SK-N-SH (cell line): ENCODE data around the gene NUDT1. TPM values are rescaled to one million over a fixed set of nuclear protein-coding genes. Genes with fewer than 3 reads are reported as not detected.
"Not testable (repeated sequence)": the region's sequence is repeated elsewhere in the genome, so short reads cannot be mapped to it uniquely, and the experiment has no call there.

Experiments used
- CTCF ChIA-PET: fragments of 300-600, 350-600 bp; formaldehyde crosslinking; extraction: SDS; loops from one replicate; lab custom pipeline; 2021; lab: Yijun Ruan, JAX
- POLR2A ChIA-PET: fragments of 350-600 bp; sonication (Branson Sonifier 250); formaldehyde crosslinking; extraction: SDS; loops from one replicate; lab custom pipeline; 2020; ENCODE audit warnings: antibody characterized with exemption, inconsistent platforms; lab: Yijun Ruan, JAX
- DNase-seq: peaks from one replicate; pipeline ENCODE4 v3.0.0; 2012
- H2AFZ ChIP-seq: fragments of 200-600 bp; sonication (generic); 2 replicates; pipeline ENCODE4 v1.8.1; 2016; ENCODE audit warnings: antibody characterized with exemption, mild to moderate bottlenecking, low read depth
- H3F3A ChIP-seq: fragments of 200-600 bp; sonication (generic); replicated peaks from 2 replicates; pipeline ENCODE3; 2016; ENCODE audit warnings: antibody characterized with exemption, mild to moderate bottlenecking; ENCODE audit not compliant: insufficient read depth
- H3K27ac ChIP-seq, 2 experiments: fragments of 200-500 bp in 1 of 2; fragments of 200-600 bp in 1 of 2; sonication (Bioruptor generic) in 1 of 2; sonication (generic), shearing (Covaris generic) in 1 of 2; 2 replicates each; pipeline versions ENCODE4 v1.5.1 to v1.6.1; 2014 to 2016; ENCODE audit warnings: low read depth in 2 of 2, inconsistent platforms in 1 of 2, low read length in 1 of 2, mild to moderate bottlenecking in 1 of 2, mixed read lengths in 1 of 2
- H3K27me3 ChIP-seq: fragments of 200-600 bp; sonication (generic), shearing (Covaris generic); 2 replicates; pipeline ENCODE4 v1.6.1; 2016; ENCODE audit warnings: mixed run types; ENCODE audit not compliant: insufficient read depth
- H3K36me3 ChIP-seq, 2 experiments: fragments of 200-500 bp in 1 of 2; fragments of 200-600 bp in 1 of 2; sonication (Bioruptor generic) in 1 of 2; sonication (generic) in 1 of 2; replicated peaks in 1 of 2; 2 replicates each; pipeline versions ENCODE3 to v1.5.1; 2014 to 2016; ENCODE audit warnings: low read length in 1 of 2, mild to moderate bottlenecking in 1 of 2; ENCODE audit not compliant: insufficient read depth in 2 of 2, control insufficient read depth in 1 of 2
- H3K4me1 ChIP-seq, 2 experiments: fragments of 200-500 bp in 1 of 2; fragments of 200-600 bp in 1 of 2; sonication (Bioruptor generic) in 1 of 2; sonication (generic), shearing (Covaris generic) in 1 of 2; 2 replicates each; pipeline versions ENCODE4 v1.5.1 to v1.6.1; 2014 to 2016; ENCODE audit warnings: low read depth in 1 of 2, low read length in 1 of 2, mixed run types in 1 of 2; ENCODE audit not compliant: insufficient read depth in 2 of 2, control insufficient read depth in 1 of 2
- H3K4me2 ChIP-seq: fragments of 200-600 bp; sonication (generic), shearing (Covaris generic); 2 replicates; pipeline ENCODE4 v1.6.1; 2017; ENCODE audit warnings: mixed run types
- H3K4me3 ChIP-seq, 2 experiments: fragments of 200-500 bp in 1 of 2; fragments of 200-600 bp in 1 of 2; sonication (Bioruptor generic) in 1 of 2; sonication (generic), shearing (Covaris generic) in 1 of 2; 2 replicates each; pipeline versions ENCODE4 v1.5.1 to v1.8.1; 2014 to 2016; ENCODE audit warnings: low read depth in 2 of 2, inconsistent platforms in 1 of 2, low read length in 1 of 2, mild to moderate bottlenecking in 1 of 2, mixed read lengths in 1 of 2, moderate library complexity in 1 of 2
- H3K79me2 ChIP-seq: fragments of 200-600 bp; sonication (generic); 2 replicates; pipeline ENCODE4 v1.8.1; 2017; ENCODE audit warnings: mild to moderate bottlenecking; ENCODE audit not compliant: insufficient read depth
- H3K9ac ChIP-seq: fragments of 200-600 bp; sonication (generic); 2 replicates; pipeline ENCODE4 v1.6.1; 2017; ENCODE audit warnings: mixed run types
- H3K9me2 ChIP-seq: fragments of 200-600 bp; sonication (generic); 2 replicates; pipeline ENCODE4 v1.6.1; 2017; ENCODE audit warnings: mixed run types
- H3K9me3 ChIP-seq: fragments of 200-600 bp; sonication (generic); 2 replicates; pipeline ENCODE4 v1.6.1; 2017; ENCODE audit warnings: mixed run types, mild to moderate bottlenecking, moderate library complexity
- H4K20me1 ChIP-seq: fragments of 200-600 bp; sonication (generic); 2 replicates; pipeline ENCODE4 v1.6.1; 2017; ENCODE audit warnings: mild to moderate bottlenecking, mixed run types; ENCODE audit not compliant: insufficient read depth
- CHD2 ChIP-seq: fragments of 150-350 bp; IDR thresholded peaks from 2 replicates; pipeline ENCODE4 v1.6.1; 2018; ENCODE audit warnings: low read length; ENCODE audit not compliant: partially characterized antibody
- CTCF ChIP-seq: fragments of 200-600 bp; sonication (generic); IDR thresholded peaks from 2 replicates; pipeline ENCODE4 v1.6.1; 2017; ENCODE audit warnings: antibody characterized with exemption, mild to moderate bottlenecking, moderate library complexity
- FOXJ3 ChIP-seq: sonication (generic); formaldehyde crosslinking; IDR thresholded peaks from 2 replicates; pipeline ENCODE4 v1.5.1; 2020; ENCODE audit warnings: mild to moderate bottlenecking, missing genetic modification reagents
- GATA2 ChIP-seq: sonication (generic); formaldehyde crosslinking; IDR thresholded peaks from 2 replicates; pipeline ENCODE4 v1.5.0; 2020; ENCODE audit warnings: mild to moderate bottlenecking, missing genetic modification reagents
- RAD21 ChIP-seq: IDR thresholded peaks from 2 replicates; pipeline ENCODE4 v1.6.1; 2012; ENCODE audit warnings: mild to moderate bottlenecking, low read length
- SIN3A ChIP-seq: IDR thresholded peaks from 2 replicates; pipeline ENCODE4 v1.6.1; 2012; ENCODE audit warnings: low read depth, mild to moderate bottlenecking, low read length, moderate library complexity, borderline replicate concordance
- YY1 ChIP-seq: IDR thresholded peaks from 2 replicates; pipeline ENCODE4 v1.4.0; 2012; ENCODE audit warnings: low read depth, mild to moderate bottlenecking
- WGBS: methylation state at CpG from one replicate; pipeline ENCODE4 v1.1.6; 2017; ENCODE audit warnings: low lambda C conversion rate; 5-methylcytosine and 5-hydroxymethylcytosine counted together
- polyA plus RNA-seq, 3 experiments: library from polyadenylated mRNA; depleted of rRNA; stranded (reverse); fragments of >200 nt; gene quantifications; 2 replicates each; pipeline ENCODE4 v1.2.3, GENCODE V29; 2012

The NUDT1 gene
- polyA plus RNA-seq, 1 of the 3 experiments (the other 2 are of a cell fraction) = 98.1 TPM

GRCh38 chr7:2264158-2264557, 22.1 kb downstream of the NUDT1 start (continued):
- no peak for TF ChIP-seq CTCF
- no peak for TF ChIP-seq SIN3A
- TF ChIP-seq FOXJ3 (CRISPR knock-in tag) = no peak
- no peak for TF ChIP-seq YY1
- TF ChIP-seq, all 33 proteins: peak for 0

GRCh38 chr7:2266911-2267310, 24.9 kb downstream of the NUDT1 start:
- no peak for DNase-seq
- Histone ChIP-seq H3K4me2 (no peak overlapping the region), H3K27me3 (no peaks in the 10 kb centered on the region), H3F3A (no peaks in the 10 kb centered on the region), H2AFZ (no peak overlapping the region), H3K36me3 (peaks cover 6 to 8% of the 10 kb centered on the region in 2 experiments), H3K9ac (no peak overlapping the region), H3K4me1 (peaks cover 0 to 14% of the 10 kb centered on the region in 2 experiments; a peak in 1 of 4 replicates), H3K4me3 (no peak overlapping the region), H3K9me3 (no peaks in the 10 kb centered on the region), H3K27ac (no peak overlapping the region), H3K9me2 (no peaks in the 10 kb centered on the region), H4K20me1 (no peaks in the 10 kb centered on the region), H3K79me2 (no peaks in the 10 kb centered on the region)
- WGBS = 66% methylated on average over 10 of the region's 10 CpGs
- TF ChIP-seq GATA2 (CRISPR knock-in tag) (no peak), FOXJ3 (CRISPR knock-in tag) (no peak), CTCF (no peak), RAD21 (no peak), CHD2 (no peak), SIN3A (no peak)
- CTCF ChIA-PET = interaction anchor here (0.9 to 1.4 kb wide), 2 partner anchors 11 to 19 kb away, joined by 3 to 4 read pairs; no protein-coding TSS in a partner anchor
- POLR2A ChIA-PET = no interaction called here

GRCh38 chr7:2269089-2269990, 27.3 kb downstream of the NUDT1 start:
- WGBS = 75% methylated on average over 13 of the region's 18 CpGs
- H3F3A ChIP-seq, H2AFZ ChIP-seq, H3K4me2 ChIP-seq, H4K20me1 ChIP-seq, H3K27me3 ChIP-seq, H3K36me3 ChIP-seq, H3K9me3 ChIP-seq, H3K79me2 ChIP-seq, H3K4me3 ChIP-seq, POLR2A ChIA-PET, H3K9me2 ChIP-seq, H3K9ac ChIP-seq: not testable (repeated sequence)
- peaks cover 0 to 14% of the 10 kb centered on the region in 2 experiments; a peak in 1 of 4 replicates for H3K4me1 ChIP-seq
- peak overlapping the region in 1 of 2 experiments; percentile 74; a peak in 2 of 4 replicates for H3K27ac ChIP-seq
- CTCF ChIA-PET = interaction anchor here (0.7 to 1.3 kb wide), 3 partner anchors 9 to 605 kb away, joined by 3 to 5 read pairs (median 4); no protein-coding TSS in a partner anchor
- peak; percentile 73 for DNase-seq
